Measurements from ENCODE around the gene RCOR3.
A peak's percentile ranks its signal among the peaks of the same experiment; 100 is the strongest.

Gene RCOR3

GRCh38 chr1:211287218-211287617 is 28.1 kb downstream of the RCOR3 start:
- H4K20me1 ChIP-seq (ENCODE audit: insufficient read depth, low read length) = 0 out of 2 replicates have a peak, but pooled peaks cover 5% of the 10 kb centered on the region

GRCh38 chr1:211292411-211292810 is 33.2 kb downstream of the RCOR3 start:
- Histone ChIP-seq H3K4me3 (ENCODE audit: low read length) (no peak overlapping the region), H3K4me1 (ENCODE audit: low read length) (no peaks in the 10 kb centered on the region), H2AFZ (ENCODE audit: low read depth, low read length) (no peak overlapping the region), H3K4me2 (ENCODE audit: low read length) (no peak overlapping the region), H3K9ac (ENCODE audit: low read length) (no peak overlapping the region), H3K9me3 (ENCODE audit: insufficient read depth, low read length) (no peaks in the 10 kb centered on the region), H4K20me1 (ENCODE audit: insufficient read depth, low read length) (0 out of 2 replicates have a peak, but pooled peaks cover under 1% of the 10 kb centered on the region), H3K36me3 (replicated peaks; ENCODE audit: low read depth, low read length) (peaks cover 56% of the 10 kb centered on the region), H3K27ac (ENCODE audit: low read length) (no peak overlapping the region), H3K79me2 (ENCODE audit: low read length) (no peaks in the 10 kb centered on the region), H3K27me3 (ENCODE audit: low read depth, low read length) (no peaks in the 10 kb centered on the region)
- TF ChIP-seq CTCF (IDR thresholded peaks at IDR 0.05; ENCODE audit: low read depth, low read length) (no peak), EZH2phosphoT487 (IDR thresholded peaks at IDR 0.05; ENCODE audit: low read depth) (no peak)

More at GRCh38 chr1:211287218-211287617, 28.1 kb downstream of the RCOR3 start:
- Histone ChIP-seq H3K79me2 (ENCODE audit: low read length) (peaks cover 4% of the 10 kb centered on the region; the same call in 1 of the 2 replicates), H3K4me1 (ENCODE audit: low read length) (0 out of 2 replicates have a peak, but pooled peaks cover 7% of the 10 kb centered on the region), H3K27me3 (ENCODE audit: low read depth, low read length) (no peaks in the 10 kb centered on the region), H3K9ac (ENCODE audit: low read length) (no peak overlapping the region), H3K4me3 (ENCODE audit: low read length) (no peak overlapping the region), H3K9me3 (ENCODE audit: insufficient read depth, low read length) (no peaks in the 10 kb centered on the region), H3K4me2 (ENCODE audit: low read length) (no peak overlapping the region), H3K27ac (ENCODE audit: low read length) (no peak overlapping the region), H2AFZ (ENCODE audit: low read depth, low read length) (no peak overlapping the region), H3K36me3 (replicated peaks; ENCODE audit: low read depth, low read length) (peaks cover 61% of the 10 kb centered on the region)
- TF ChIP-seq CTCF (IDR thresholded peaks at IDR 0.05; ENCODE audit: low read depth, low read length) = no peak
- no peak for TF ChIP-seq EZH2phosphoT487 (IDR thresholded peaks at IDR 0.05; ENCODE audit: low read depth)

- H3K4me1 ChIP-seq (ENCODE audit: low read length) = no peaks in the 10 kb centered on the region
- no peak overlapping the region for H2AFZ ChIP-seq (ENCODE audit: low read depth, low read length)
- no peaks in the 10 kb centered on the region for H3K27me3 ChIP-seq (ENCODE audit: low read depth, low read length)
- H3K4me2 ChIP-seq (ENCODE audit: low read length) = no peak overlapping the region
- H3K9ac ChIP-seq (ENCODE audit: low read length) = no peak overlapping the region
- no peaks in the 10 kb centered on the region for H4K20me1 ChIP-seq (ENCODE audit: insufficient read depth, low read length)
- no peaks in the 10 kb centered on the region for H3K9me3 ChIP-seq (ENCODE audit: insufficient read depth, low read length)
- H3K27ac ChIP-seq (ENCODE audit: low read length) = no peak overlapping the region
- no peaks in the 10 kb centered on the region for H3K79me2 ChIP-seq (ENCODE audit: low read length)
- H3K4me3 ChIP-seq (ENCODE audit: low read length) = no peak overlapping the region
- peaks cover 48% of the 10 kb centered on the region for H3K36me3 ChIP-seq (replicated peaks; ENCODE audit: low read depth, low read length)
- no peak for TF ChIP-seq EZH2phosphoT487 (IDR thresholded peaks at IDR 0.05; ENCODE audit: low read depth)
- no peak for TF ChIP-seq CTCF (IDR thresholded peaks at IDR 0.05; ENCODE audit: low read depth, low read length)
Measured at GRCh38 chr1:211296396-211296795, 37.2 kb downstream of the RCOR3 start.

- Histone ChIP-seq H3K4me2 (ENCODE audit: low read length) (peak overlapping the region; percentile 34), H4K20me1 (ENCODE audit: insufficient read depth, low read length) (peaks cover 8% of the 10 kb centered on the region; the same call in 1 of the 2 replicates), H3K9ac (ENCODE audit: low read length) (no peak overlapping the region), H3K36me3 (replicated peaks; ENCODE audit: low read depth, low read length) (peaks cover 27% of the 10 kb centered on the region), H3K27me3 (ENCODE audit: low read depth, low read length) (no peaks in the 10 kb centered on the region), H3K27ac (ENCODE audit: low read length) (no peak overlapping the region), H3K4me1 (ENCODE audit: low read length) (peaks cover 17% of the 10 kb centered on the region), H3K4me3 (ENCODE audit: low read length) (no peak overlapping the region), H3K79me2 (ENCODE audit: low read length) (no peaks in the 10 kb centered on the region), H2AFZ (ENCODE audit: low read depth, low read length) (no peak overlapping the region), H3K9me3 (ENCODE audit: insufficient read depth, low read length) (no peaks in the 10 kb centered on the region)
- no peak for TF ChIP-seq EZH2phosphoT487 (IDR thresholded peaks at IDR 0.05; ENCODE audit: low read depth)
- TF ChIP-seq CTCF (IDR thresholded peaks at IDR 0.05; ENCODE audit: low read depth, low read length) = no peak
Measured at GRCh38 chr1:211305044-211305443, 45.9 kb downstream of the RCOR3 start.

Measured in OCI-LY3 (cell line).